Glomerular visceral epithelial cell (primary cell): Measurements from ENCODE around the gene MMS19.
A peak's percentile ranks its signal among the peaks of the same experiment; 100 is the strongest.
"Not testable (repeated sequence)": the region's sequence is repeated elsewhere in the genome, so short reads cannot be mapped to it uniquely, and the experiment has no call there.

Experiments
- DNase-seq: peaks from one replicate; pipeline ENCODE4 v3.0.0-alpha.2; 2016; ENCODE audit errors: extremely low spot score

Gene MMS19

GRCh38 chr10:97425964-97426775 lies 72.1 kb downstream of the MMS19 start, which contains the start of gene PGAM1:
Gene PGAM1 (plus strand): TSS chr10:97426191. CDS start chr10:97426308, 117 bp downstream.
- DNase-seq, result peak; percentile 98

- not testable (repeated sequence) for DNase-seq
Observed at GRCh38 chr10:97423757-97424098, 74.5 kb downstream of the MMS19 start.

DNA sequence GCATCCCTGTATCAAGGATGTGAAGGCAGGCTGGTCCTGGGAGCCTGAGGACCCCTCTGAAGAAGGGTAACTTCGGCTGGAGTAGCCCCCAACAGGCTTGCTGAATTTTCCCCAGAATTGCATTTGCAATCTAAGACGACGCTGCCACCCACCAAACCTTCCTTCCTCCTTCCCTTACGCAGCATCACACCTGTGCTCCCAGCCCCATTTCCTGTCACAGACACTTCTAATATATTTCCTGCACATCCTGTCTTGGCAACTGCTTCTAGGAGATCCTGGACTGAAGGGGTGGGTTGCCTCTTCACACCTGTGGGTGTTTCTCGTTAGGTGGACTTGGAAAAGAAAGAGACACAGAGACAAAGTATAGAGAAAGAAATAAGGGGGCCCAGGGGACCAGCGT lies 81.7 kb downstream of the MMS19 start:
- no peak for DNase-seq

DNA sequence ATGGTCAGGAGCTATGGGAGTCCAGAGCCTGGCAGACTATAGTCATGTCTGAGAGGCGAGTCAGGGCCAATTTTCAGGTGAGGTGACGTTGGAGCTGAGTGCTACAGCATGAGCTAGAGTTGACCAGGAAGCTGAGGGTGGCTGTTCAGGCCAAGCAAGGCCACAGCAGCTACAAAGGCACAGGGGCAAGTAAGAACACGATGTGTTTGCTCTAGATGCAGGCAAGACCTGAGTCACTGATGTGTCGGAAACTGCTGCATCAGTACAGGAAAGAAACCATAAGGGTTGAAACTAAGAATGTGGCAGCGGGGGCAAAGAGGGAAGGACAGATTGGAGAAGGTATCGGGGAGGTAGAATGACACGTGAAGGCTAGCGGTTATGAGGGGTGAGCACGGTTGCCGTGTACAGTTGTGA lies 85.3 kb downstream of the MMS19 start:
- DNase-seq, result peak; percentile 56

GRCh38 chr10:97411406-97411805 lies 86.8 kb downstream of the MMS19 start:
- peak; percentile 87 for DNase-seq

GRCh38 chr10:97408496-97408992 lies 89.7 kb downstream of the MMS19 start:
- DNase-seq, result no peak
